Measurements from ENCODE around the gene PKIG. TPM values are rescaled to one million over a fixed set of nuclear protein-coding genes. Genes with fewer than 3 reads are reported as not detected.

Gene PKIG
- total and polyA plus RNA-seq, 10 of the 15 experiments (the other 5 are each of a cell fraction or from before 2014, with no cell fraction given) = 5.7 to 82.3 (median 39.7) TPM

- TF ChIP-seq, protein P1, sequence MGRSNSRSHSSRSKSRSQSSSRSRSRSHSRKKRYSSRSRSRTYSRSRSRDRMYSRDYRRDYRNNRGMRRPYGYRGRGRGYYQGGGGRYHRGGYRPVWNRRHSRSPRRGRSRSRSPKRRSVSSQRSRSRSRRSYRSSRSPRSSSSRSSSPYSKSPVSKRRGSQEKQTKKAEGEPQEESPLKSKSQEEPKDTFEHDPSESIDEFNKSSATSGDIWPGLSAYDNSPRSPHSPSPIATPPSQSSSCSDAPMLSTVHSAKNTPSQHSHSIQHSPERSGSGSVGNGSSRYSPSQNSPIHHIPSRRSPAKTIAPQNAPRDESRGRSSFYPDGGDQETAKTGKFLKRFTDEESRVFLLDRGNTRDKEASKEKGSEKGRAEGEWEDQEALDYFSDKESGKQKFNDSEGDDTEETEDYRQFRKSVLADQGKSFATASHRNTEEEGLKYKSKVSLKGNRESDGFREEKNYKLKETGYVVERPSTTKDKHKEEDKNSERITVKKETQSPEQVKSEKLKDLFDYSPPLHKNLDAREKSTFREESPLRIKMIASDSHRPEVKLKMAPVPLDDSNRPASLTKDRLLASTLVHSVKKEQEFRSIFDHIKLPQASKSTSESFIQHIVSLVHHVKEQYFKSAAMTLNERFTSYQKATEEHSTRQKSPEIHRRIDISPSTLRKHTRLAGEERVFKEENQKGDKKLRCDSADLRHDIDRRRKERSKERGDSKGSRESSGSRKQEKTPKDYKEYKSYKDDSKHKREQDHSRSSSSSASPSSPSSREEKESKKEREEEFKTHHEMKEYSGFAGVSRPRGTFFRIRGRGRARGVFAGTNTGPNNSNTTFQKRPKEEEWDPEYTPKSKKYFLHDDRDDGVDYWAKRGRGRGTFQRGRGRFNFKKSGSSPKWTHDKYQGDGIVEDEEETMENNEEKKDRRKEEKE (IDR thresholded peaks at IDR 0.05) = no peak
- TF ChIP-seq CEBPZ (IDR thresholded peaks at IDR 0.05; ENCODE audit: low read depth, low read length) = no peak
- TF ChIP-seq BCL3 (IDR thresholded peaks at IDR 0.05; ENCODE audit: borderline replicate concordance, insufficient read depth, low read depth, low read length, poor library complexity, severe bottlenecking) = no peak
- TF ChIP-seq KAT2A (conservative IDR thresholded peaks at IDR 0.05; ENCODE audit: control insufficient read depth, low read depth, low read length) = no peak
- TF ChIP-seq, protein P2, sequence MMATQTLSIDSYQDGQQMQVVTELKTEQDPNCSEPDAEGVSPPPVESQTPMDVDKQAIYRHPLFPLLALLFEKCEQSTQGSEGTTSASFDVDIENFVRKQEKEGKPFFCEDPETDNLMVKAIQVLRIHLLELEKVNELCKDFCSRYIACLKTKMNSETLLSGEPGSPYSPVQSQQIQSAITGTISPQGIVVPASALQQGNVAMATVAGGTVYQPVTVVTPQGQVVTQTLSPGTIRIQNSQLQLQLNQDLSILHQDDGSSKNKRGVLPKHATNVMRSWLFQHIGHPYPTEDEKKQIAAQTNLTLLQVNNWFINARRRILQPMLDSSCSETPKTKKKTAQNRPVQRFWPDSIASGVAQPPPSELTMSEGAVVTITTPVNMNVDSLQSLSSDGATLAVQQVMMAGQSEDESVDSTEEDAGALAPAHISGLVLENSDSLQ (IDR thresholded peaks at IDR 0.05) = peak; percentile 87
- TF ChIP-seq CREB1 (IDR thresholded peaks at IDR 0.05; ENCODE audit: low read depth) = peak; percentile 19; the same call in 1 of the 2 replicates
- TF ChIP-seq, protein P3, sequence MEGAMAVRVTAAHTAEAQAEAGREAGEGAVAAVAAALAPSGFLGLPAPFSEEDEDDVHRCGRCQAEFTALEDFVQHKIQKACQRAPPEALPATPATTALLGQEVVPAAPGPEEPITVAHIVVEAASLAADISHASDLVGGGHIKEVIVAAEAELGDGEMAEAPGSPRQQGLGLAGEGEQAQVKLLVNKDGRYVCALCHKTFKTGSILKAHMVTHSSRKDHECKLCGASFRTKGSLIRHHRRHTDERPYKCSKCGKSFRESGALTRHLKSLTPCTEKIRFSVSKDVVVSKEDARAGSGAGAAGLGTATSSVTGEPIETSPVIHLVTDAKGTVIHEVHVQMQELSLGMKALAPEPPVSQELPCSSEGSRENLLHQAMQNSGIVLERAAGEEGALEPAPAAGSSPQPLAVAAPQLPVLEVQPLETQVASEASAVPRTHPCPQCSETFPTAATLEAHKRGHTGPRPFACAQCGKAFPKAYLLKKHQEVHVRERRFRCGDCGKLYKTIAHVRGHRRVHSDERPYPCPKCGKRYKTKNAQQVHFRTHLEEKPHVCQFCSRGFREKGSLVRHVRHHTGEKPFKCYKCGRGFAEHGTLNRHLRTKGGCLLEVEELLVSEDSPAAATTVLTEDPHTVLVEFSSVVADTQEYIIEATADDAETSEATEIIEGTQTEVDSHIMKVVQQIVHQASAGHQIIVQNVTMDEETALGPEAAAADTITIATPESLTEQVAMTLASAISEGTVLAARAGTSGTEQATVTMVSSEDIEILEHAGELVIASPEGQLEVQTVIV (IDR thresholded peaks at IDR 0.05; ENCODE audit: borderline replicate concordance, partially characterized antibody) = no peak
- no peak for TF ChIP-seq SIN3A (IDR thresholded peaks at IDR 0.05; ENCODE audit: low read depth, low read length)
- peak; percentile 57; the same call in 1 of the 2 replicates for TF ChIP-seq NFIC (IDR thresholded peaks at IDR 0.05; ENCODE audit: low read depth, low read length)
- no peak for TF ChIP-seq YBX1 (IDR thresholded peaks at IDR 0.05)
- TF ChIP-seq RCOR1 (conservative IDR thresholded peaks at IDR 0.05; ENCODE audit: low read depth, low read length) = no peak
- TF ChIP-seq, protein P4, sequence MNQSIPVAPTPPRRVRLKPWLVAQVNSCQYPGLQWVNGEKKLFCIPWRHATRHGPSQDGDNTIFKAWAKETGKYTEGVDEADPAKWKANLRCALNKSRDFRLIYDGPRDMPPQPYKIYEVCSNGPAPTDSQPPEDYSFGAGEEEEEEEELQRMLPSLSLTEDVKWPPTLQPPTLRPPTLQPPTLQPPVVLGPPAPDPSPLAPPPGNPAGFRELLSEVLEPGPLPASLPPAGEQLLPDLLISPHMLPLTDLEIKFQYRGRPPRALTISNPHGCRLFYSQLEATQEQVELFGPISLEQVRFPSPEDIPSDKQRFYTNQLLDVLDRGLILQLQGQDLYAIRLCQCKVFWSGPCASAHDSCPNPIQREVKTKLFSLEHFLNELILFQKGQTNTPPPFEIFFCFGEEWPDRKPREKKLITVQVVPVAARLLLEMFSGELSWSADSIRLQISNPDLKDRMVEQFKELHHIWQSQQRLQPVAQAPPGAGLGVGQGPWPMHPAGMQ (IDR thresholded peaks at IDR 0.05; ENCODE audit: borderline replicate concordance) = no peak
- no peak for TF ChIP-seq SREBF1 (IDR thresholded peaks at IDR 0.05; ENCODE audit: low read length)
- TF ChIP-seq BRCA1 (IDR thresholded peaks at IDR 0.05; ENCODE audit: low read depth, low read length) = no peak
- peak; percentile 28 for TF ChIP-seq SMAD1 (IDR thresholded peaks at IDR 0.05; ENCODE audit: low read depth, partially characterized antibody)
Measured at GRCh38 chr20:44586289-44586911, 4.0 kb downstream of the PKIG start (continued).
